Upper lobe of left lung (tissue), 4 donors: ENCODE results near the gene RAB43.

Source experiments
- EP300 ChIP-seq, 4 donors: sonication (generic); formaldehyde crosslinking; IDR thresholded peaks; one replicate each; pipeline ENCODE4 v1.5.1; 2017; ENCODE audit warnings: antibody characterized with exemption in 4 of 4, control low read depth in 2 of 4
- POLR2A ChIP-seq, 4 donors: fragments of 450-650 bp; IDR thresholded peaks; one replicate each; pipeline ENCODE4 v1.5.1; 2016 to 2017; ENCODE audit warnings: antibody characterized with exemption in 4 of 4, mild to moderate bottlenecking in 2 of 4
- POLR2AphosphoS5 ChIP-seq, 2 donors: sonication (generic); formaldehyde crosslinking; IDR thresholded peaks; one replicate each; pipeline ENCODE4 v1.5.1; 2017; ENCODE audit warnings: antibody characterized with exemption in 2 of 2
- TF ChIP-seq, protein P1 (sequence below), 6 experiments: fragments of 450-650 bp in 4 of 6; fragments of 200-600 bp in 2 of 6; sonication (generic) in 2 of 6; IDR thresholded peaks; one replicate each; pipeline ENCODE4 v1.5.1; 2016 to 2019; ENCODE audit warnings: antibody characterized with exemption in 6 of 6

DNA sequence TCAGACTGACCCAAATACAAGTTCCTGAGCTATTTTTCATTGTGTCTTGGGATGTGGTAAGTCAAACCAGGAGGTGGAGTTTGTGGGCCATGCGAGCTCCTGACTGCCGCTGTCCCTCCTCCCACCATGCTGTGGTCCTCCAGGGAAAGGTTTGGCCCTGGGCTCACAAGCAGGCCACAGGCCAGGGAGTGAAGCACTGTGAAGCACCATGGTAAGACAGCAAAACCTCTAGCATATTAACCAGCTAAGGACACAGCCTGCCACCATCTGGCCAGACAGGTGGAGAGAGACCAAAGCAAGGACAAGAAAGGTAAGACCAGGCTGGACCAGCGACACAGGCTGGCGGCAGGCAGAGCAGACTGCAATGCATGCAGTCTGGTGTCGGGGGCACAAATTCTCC is 15.3 kb downstream of the RAB43 start:
- TF ChIP-seq EP300 (IDR thresholded peaks at IDR 0.05) (no peak), POLR2AphosphoS5 (IDR thresholded peaks at IDR 0.05) (no peak), POLR2A (IDR thresholded peaks at IDR 0.05) (no peak)
- TF ChIP-seq, protein P1, sequence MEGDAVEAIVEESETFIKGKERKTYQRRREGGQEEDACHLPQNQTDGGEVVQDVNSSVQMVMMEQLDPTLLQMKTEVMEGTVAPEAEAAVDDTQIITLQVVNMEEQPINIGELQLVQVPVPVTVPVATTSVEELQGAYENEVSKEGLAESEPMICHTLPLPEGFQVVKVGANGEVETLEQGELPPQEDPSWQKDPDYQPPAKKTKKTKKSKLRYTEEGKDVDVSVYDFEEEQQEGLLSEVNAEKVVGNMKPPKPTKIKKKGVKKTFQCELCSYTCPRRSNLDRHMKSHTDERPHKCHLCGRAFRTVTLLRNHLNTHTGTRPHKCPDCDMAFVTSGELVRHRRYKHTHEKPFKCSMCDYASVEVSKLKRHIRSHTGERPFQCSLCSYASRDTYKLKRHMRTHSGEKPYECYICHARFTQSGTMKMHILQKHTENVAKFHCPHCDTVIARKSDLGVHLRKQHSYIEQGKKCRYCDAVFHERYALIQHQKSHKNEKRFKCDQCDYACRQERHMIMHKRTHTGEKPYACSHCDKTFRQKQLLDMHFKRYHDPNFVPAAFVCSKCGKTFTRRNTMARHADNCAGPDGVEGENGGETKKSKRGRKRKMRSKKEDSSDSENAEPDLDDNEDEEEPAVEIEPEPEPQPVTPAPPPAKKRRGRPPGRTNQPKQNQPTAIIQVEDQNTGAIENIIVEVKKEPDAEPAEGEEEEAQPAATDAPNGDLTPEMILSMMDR (IDR thresholded peaks at IDR 0.05): no peak
